ENCODE data around the gene GPR108.
"Not testable (repeated sequence)": the region's sequence is repeated elsewhere in the genome, so short reads cannot be mapped to it uniquely, and the experiment has no call there.

Gene GPR108

DNA sequence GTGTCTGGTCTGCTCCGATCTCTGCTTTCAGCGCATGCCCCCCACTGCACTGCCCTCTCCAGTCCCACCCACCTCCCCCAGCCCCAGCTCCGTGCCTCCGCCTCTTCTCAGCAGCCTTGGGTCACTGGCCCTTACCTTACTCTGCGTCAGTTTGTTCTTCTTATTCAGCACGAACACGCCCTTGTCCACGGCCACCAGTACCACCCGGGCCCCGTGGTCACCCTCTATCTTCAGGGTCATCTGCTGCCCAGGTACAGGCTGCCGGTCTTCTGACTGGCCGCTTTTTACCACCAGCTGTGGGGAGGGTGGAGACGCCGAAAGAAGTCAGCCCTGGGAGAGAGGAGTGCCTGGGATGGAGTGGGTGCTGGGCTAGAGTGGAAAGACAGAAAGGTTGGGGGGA, 27.8 kb downstream of the GPR108 start:
- TF ChIP-seq, protein P1, sequence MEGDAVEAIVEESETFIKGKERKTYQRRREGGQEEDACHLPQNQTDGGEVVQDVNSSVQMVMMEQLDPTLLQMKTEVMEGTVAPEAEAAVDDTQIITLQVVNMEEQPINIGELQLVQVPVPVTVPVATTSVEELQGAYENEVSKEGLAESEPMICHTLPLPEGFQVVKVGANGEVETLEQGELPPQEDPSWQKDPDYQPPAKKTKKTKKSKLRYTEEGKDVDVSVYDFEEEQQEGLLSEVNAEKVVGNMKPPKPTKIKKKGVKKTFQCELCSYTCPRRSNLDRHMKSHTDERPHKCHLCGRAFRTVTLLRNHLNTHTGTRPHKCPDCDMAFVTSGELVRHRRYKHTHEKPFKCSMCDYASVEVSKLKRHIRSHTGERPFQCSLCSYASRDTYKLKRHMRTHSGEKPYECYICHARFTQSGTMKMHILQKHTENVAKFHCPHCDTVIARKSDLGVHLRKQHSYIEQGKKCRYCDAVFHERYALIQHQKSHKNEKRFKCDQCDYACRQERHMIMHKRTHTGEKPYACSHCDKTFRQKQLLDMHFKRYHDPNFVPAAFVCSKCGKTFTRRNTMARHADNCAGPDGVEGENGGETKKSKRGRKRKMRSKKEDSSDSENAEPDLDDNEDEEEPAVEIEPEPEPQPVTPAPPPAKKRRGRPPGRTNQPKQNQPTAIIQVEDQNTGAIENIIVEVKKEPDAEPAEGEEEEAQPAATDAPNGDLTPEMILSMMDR (IDR thresholded peaks at IDR 0.05; ENCODE audit: insufficient read depth, low read depth, low read length, missing control alignments) = no peak
- no peak for DNase-seq (ENCODE audit: low read depth)
- H3K4me3 ChIP-seq (ENCODE audit: low read length) = no peak overlapping the region

DNA sequence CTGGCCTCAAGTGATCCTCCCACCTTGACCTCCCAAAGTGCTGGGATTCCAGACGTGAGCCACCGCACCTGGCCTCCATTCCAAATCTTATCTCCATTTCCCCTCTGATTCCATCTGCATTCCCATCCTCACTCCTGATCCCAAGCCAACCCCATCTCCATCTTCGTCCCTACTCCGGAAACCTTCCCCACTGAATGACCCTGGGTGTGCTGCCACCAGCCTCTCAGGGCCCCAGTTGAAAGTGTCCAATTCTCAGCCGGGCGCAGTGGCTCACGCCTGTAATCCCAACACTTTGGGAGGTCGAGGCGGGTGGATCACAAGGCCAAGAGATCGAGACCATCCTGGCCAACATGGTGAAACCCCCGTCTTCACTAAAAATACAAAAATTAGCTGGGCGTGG, 28.5 kb downstream of the GPR108 start:
- DNase-seq (ENCODE audit: low read depth); H3K4me3 ChIP-seq (ENCODE audit: low read length): not testable (repeated sequence)

DNA sequence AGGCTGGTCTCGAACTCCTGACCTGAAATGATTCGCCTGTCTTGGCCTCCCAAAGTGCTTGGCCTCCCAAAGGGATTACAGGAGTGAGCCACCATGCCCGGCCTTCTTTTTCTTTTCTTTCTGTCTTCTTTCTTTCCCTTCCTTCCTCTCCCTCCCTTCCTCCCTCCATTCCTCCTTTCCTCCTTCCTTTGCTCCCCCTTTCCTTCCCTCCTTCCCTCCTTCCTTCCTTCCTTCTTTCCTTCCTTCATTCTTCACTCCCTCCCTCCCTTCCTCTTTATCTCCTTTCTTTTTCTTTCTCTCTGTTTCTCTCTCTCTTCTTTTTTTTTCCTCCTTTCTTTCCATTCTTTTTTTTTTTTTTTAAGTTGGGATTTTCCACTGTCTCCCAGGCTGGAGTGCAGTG, 29.0 kb downstream of the GPR108 start:
- no peak overlapping the region for H3K4me3 ChIP-seq (ENCODE audit: low read length)
- no peak for DNase-seq (ENCODE audit: low read depth)
- TF ChIP-seq, protein P1 (IDR thresholded peaks at IDR 0.05; ENCODE audit: insufficient read depth, low read depth, low read length, missing control alignments) = no peak

DNA sequence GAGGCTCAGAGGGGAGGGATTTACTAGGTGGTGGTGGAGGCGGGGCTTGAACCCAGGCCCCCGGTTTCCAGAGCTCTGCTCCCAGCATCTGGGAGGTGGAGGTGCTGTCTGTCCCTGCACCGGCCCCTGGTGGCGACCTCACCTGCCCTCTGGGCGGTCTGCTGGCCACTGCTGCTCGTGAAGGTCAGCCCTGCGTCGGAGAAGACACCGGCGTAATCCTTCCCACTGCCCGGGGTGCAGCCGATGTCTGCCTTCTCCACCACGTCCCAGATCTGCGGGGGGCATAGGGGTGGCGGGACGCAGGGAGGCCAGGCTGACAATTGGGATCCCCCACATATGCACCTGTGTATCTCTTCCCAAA, 29.7 kb downstream of the GPR108 start:
- TF ChIP-seq, protein P1 (IDR thresholded peaks at IDR 0.05; ENCODE audit: insufficient read depth, low read depth, low read length, missing control alignments) = no peak
- DNase-seq (ENCODE audit: low read depth) = no peak

DNA sequence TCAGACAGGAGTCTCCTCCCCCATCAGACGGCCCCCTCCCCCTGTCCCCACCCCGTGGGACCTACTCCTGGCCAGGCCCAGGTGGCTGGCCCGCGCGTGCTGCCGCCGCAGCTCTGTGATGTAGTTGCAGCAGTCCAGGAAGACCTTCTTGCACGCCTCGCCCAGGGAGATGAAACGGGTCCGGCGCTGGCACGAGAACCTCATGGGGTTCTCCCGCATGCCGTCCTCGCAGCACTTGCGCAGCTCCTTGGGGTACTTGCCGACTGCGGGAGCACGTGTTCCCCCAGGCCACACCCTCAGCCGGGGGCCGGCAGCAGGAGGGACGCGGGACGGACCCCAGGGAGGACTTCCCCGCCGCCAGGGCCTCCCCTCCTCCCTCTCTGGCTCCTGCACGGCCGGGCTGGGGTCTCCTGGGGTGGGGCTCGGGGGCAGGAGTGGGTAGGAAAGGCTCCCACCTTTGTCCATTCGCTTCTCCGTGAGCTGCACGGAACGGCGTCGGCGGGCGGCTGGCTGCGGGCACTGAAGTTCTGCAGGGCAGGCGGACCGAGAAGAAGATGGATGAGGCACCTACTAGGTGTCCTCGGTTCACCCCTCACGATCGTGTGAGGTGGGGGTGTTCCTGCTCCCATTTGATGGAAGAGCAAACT, 30.2 kb downstream of the GPR108 start:
- TF ChIP-seq, protein P1 (IDR thresholded peaks at IDR 0.05; ENCODE audit: insufficient read depth, low read depth, low read length, missing control alignments) = no peak
- H3K4me3 ChIP-seq (ENCODE audit: low read length) = no peak overlapping the region

More for the DNA sequence above, 29.7 kb downstream of the GPR108 start:
- H3K4me3 ChIP-seq (ENCODE audit: low read length) = no peak overlapping the region

DNA sequence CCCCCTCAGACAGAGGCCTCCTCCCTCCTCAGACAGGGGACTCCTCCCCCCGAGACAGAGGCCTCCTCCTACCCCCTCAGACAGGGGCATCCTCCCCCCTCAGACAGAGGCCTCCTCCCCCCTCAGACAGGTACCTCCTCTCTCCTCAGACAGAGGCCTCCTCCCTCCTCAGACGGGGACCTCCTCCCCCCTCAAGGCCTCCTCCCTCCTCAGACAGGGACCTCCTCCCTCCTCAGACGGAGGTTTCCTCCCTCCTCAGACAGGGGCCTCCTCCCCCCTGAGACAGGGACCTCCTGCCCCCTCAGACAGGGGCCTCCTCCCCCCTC, 30.8 kb downstream of the GPR108 start:
- no peak for DNase-seq (ENCODE audit: low read depth)
- TF ChIP-seq, protein P1 (IDR thresholded peaks at IDR 0.05; ENCODE audit: insufficient read depth, low read depth, low read length, missing control alignments) = no peak
- H3K4me3 ChIP-seq (ENCODE audit: low read length) = no peak overlapping the region

More for the DNA sequence above, 30.2 kb downstream of the GPR108 start:
- DNase-seq (ENCODE audit: low read depth) = no peak

DNA sequence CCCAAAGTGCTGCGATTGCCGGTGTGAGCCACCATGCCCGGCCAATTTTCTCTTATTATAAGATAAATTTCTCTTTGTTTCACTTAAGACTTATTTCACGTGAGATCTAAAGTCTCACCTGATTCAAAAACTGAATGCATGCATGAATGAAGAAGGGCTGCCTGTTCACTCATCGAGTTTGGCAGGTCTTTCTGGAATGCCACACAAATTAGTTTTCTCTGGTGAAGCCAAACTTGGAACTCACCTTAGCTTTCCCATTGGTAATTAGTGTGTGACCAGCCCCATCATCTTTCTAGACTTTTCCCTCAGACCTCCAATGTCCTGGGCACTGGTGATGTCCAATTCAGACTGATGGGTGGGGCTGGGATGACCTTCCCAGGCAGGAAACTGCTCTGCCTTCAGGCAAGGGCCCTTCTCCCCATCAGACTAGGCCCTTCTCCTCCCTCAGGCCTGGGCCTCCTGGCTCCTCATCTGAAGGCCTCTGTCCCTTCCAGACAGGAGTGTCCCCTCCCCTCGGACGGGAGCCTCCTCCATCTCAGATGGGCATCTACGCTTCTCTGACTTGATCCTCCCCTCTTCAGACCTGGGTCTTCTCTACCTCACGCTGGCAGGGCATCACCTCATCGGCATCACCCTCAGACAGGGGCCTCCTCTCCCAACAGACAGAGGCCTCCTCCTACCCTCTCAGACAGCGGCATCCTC, 31.3 kb downstream of the GPR108 start:
- TF ChIP-seq, protein P1 (IDR thresholded peaks at IDR 0.05; ENCODE audit: insufficient read depth, low read depth, low read length, missing control alignments) = no peak
- peak; percentile 50 for DNase-seq (ENCODE audit: low read depth)
- H3K4me3 ChIP-seq (ENCODE audit: low read length) = no peak overlapping the region
